GM12878 (cell line): Measurements from ENCODE around the gene CDC16. TPM values are rescaled to one million over a fixed set of nuclear protein-coding genes. Genes with fewer than 3 reads are reported as not detected.

Source experiments
- ATAC-seq: fragments of 200-7000 bp; cut with Tn5 transposase; 3 replicates; pipeline ENCODE4 v1.9.1; 2020; ENCODE audit warnings: mild to moderate bottlenecking, moderate library complexity
- BruUV-seq: library from RNA; stranded (reverse); fragments of 400-500 nt; replicated peaks from 2 replicates; lab custom pipeline; 2021; lab: Mats Ljungman, UMichigan
- CTCF ChIA-PET: fragments of 300-600 bp; sonication (Branson Sonifier 250); formaldehyde crosslinking; extraction: SDS; loops from one replicate; lab custom pipeline; 2021; ENCODE audit warnings: inconsistent platforms; lab: Yijun Ruan, JAX
- POLR2A ChIA-PET: fragments of 350-600 bp; formaldehyde crosslinking; extraction: SDS; loops from one replicate; lab custom pipeline; 2021; ENCODE audit warnings: inconsistent platforms; lab: Charles Lee
- RAD21 ChIA-PET: fragments of 300-600 bp; sonication (Branson Sonifier 250); formaldehyde crosslinking; loops from one replicate; lab custom pipeline; 2023; ENCODE audit warnings: antibody characterized with exemption; ENCODE audit not compliant: unreplicated experiment; lab: Charles Lee
- SMC1A ChIA-PET: fragments of 300-600 bp; sonication (Branson Sonifier 250); formaldehyde crosslinking; loops from one replicate; lab custom pipeline; 2023; ENCODE audit not compliant: unreplicated experiment, uncharacterized antibody; lab: Charles Lee
- DNase-seq: peaks from one replicate; pipeline ENCODE4 v3.0.0-alpha.2; 2011; ENCODE audit warnings: low read depth, low spot score
- FAIRE-seq: peaks from 3 replicates; lab custom pipeline; 2011; peaks lifted over from hg19 to GRCh38; lab: Jason Lieb, UNC
- H2AFZ ChIP-seq: 2 replicates; pipeline ENCODE4 v1.6.0; 2011; ENCODE audit warnings: low read depth, low read length, control low read depth; ENCODE audit not compliant: control insufficient read depth
- H3K27ac ChIP-seq: 2 replicates; pipeline ENCODE4 v1.5.1; 2011; ENCODE audit warnings: control low read depth; ENCODE audit not compliant: control insufficient read depth, insufficient read depth
- H3K27me3 ChIP-seq, 2 experiments: replicated peaks in 1 of 2; 2 replicates each; pipeline versions ENCODE4 v1.6.0 to v1.6.1; 2011; ENCODE audit warnings: low read length in 1 of 2; ENCODE audit not compliant: control insufficient read depth in 2 of 2, insufficient read depth in 2 of 2
- H3K36me3 ChIP-seq, 2 experiments: 2 replicates each; pipeline ENCODE4 v1.5.1; 2011; ENCODE audit warnings: low read length in 1 of 2; ENCODE audit not compliant: control insufficient read depth in 2 of 2, insufficient read depth in 2 of 2
- H3K4me1 ChIP-seq: 2 replicates; pipeline ENCODE4 v1.6.1; 2011; ENCODE audit warnings: mild to moderate bottlenecking, low read length, moderate library complexity, mixed read lengths; ENCODE audit not compliant: control insufficient read depth, insufficient read depth
- H3K4me2 ChIP-seq: 2 replicates; pipeline ENCODE4 v1.6.0; 2011; ENCODE audit warnings: control low read depth; ENCODE audit not compliant: control insufficient read depth, insufficient read depth
- H3K4me3 ChIP-seq: fragments of 200-600 bp; sonication (generic); 2 replicates; pipeline ENCODE4 v1.5.1; 2016
- H3K79me2 ChIP-seq: 2 replicates; pipeline ENCODE4 v1.6.0; 2011; ENCODE audit warnings: low read length; ENCODE audit not compliant: control insufficient read depth, insufficient read depth
- H3K9ac ChIP-seq: 2 replicates; pipeline ENCODE4 v1.8.0; 2011; ENCODE audit warnings: low read length, control low read depth, mixed read lengths; ENCODE audit not compliant: control insufficient read depth, insufficient read depth
- H3K9me3 ChIP-seq: replicated peaks from 3 replicates; pipeline ENCODE4 v1.5.1; 2011; ENCODE audit warnings: mild to moderate bottlenecking, low read length; ENCODE audit not compliant: control insufficient read depth, insufficient read depth
- H4K20me1 ChIP-seq: 2 replicates; pipeline ENCODE4 v1.6.0; 2011; ENCODE audit not compliant: control insufficient read depth, insufficient read depth
- ASH2L ChIP-seq: fragments of 300-600, 200-600 bp; sonication (generic); IDR thresholded peaks from 2 replicates; pipeline ENCODE4 v1.6.1; 2017; ENCODE audit warnings: low read depth, mild to moderate bottlenecking, borderline replicate concordance
- ATF7 ChIP-seq: fragments of 450-650 bp; IDR thresholded peaks from 2 replicates; pipeline ENCODE4 v1.6.1; 2016; ENCODE audit warnings: low read depth, mild to moderate bottlenecking
- BCL11A ChIP-seq: IDR thresholded peaks from 2 replicates; pipeline ENCODE4 v1.6.1; 2011; ENCODE audit warnings: low read depth, low read length
- BRCA1 ChIP-seq: IDR thresholded peaks from 2 replicates; pipeline ENCODE4 v1.6.1; 2011; ENCODE audit warnings: low read depth, low read length, improper control_type of control experiment
- CHD1 ChIP-seq: IDR thresholded peaks from 2 replicates; pipeline ENCODE4 v1.6.1; 2012; ENCODE audit warnings: low read depth, low read length, improper control_type of control experiment
- MEF2B ChIP-seq: fragments of 450-650 bp; IDR thresholded peaks from 2 replicates; pipeline ENCODE4 v1.6.1; 2018; ENCODE audit warnings: mild to moderate bottlenecking, moderate library complexity; ENCODE audit not compliant: partially characterized antibody, poor library complexity, severe bottlenecking
- MYC ChIP-seq: IDR thresholded peaks from 2 replicates; pipeline ENCODE4 v1.6.1; 2011; ENCODE audit warnings: mild to moderate bottlenecking, low read length, moderate library complexity, inconsistent platforms; ENCODE audit not compliant: insufficient read depth, insufficient replicate concordance, insufficient read length, severe bottlenecking
- NFXL1 ChIP-seq: fragments of 450-650 bp; IDR thresholded peaks from 2 replicates; pipeline ENCODE4 v1.6.1; 2017; ENCODE audit warnings: antibody characterized with exemption, mild to moderate bottlenecking, borderline replicate concordance
- PML ChIP-seq: IDR thresholded peaks from 2 replicates; pipeline ENCODE4 v1.6.1; 2012; ENCODE audit warnings: low read length, inconsistent platforms
- PRDM15 ChIP-seq: fragments of 450-650 bp; formaldehyde crosslinking; IDR thresholded peaks from 2 replicates; pipeline ENCODE4 v1.4.0; 2020; ENCODE audit warnings: mild to moderate bottlenecking, moderate library complexity
- RELA ChIP-seq: fragments of 450-650 bp; IDR thresholded peaks from 2 replicates; pipeline ENCODE4 v1.8.0; 2014; ENCODE audit warnings: borderline replicate concordance; ENCODE audit not compliant: partially characterized antibody
- SMARCA5 ChIP-seq: fragments of 450-650 bp; IDR thresholded peaks from 2 replicates; pipeline ENCODE4 v1.6.1; 2017; ENCODE audit warnings: mild to moderate bottlenecking
- SREBF2 ChIP-seq: IDR thresholded peaks from 2 replicates; pipeline ENCODE4 v1.6.1; 2012; ENCODE audit warnings: mild to moderate bottlenecking, low read length
- ZBTB4 ChIP-seq: fragments of 450-650 bp; formaldehyde crosslinking; IDR thresholded peaks from 2 replicates; pipeline ENCODE4 v1.4.0; 2022; ENCODE audit warnings: mild to moderate bottlenecking, moderate library complexity
- WGBS: methylation state at CpG from one replicate; pipeline ENCODE4 v1.1.6; 2016; ENCODE audit warnings: low lambda C conversion rate; ENCODE audit not compliant: insufficient replicate concordance, insufficient coverage; ENCODE audit errors: missing lambda C conversion rate; 5-methylcytosine and 5-hydroxymethylcytosine counted together
- in situ Hi-C: fragments of 300-500 bp; cut with MboI; formaldehyde crosslinking; loops from 9 replicates; pipeline ENCODE4 v1.14.3; 2018; ENCODE audit warnings: mixed read lengths
- intact Hi-C: fragments of 100-400 bp; cut with micrococcal nuclease; formaldehyde crosslinking; loops from one replicate; pipeline ENCODE4 v1.14.2; 2022; ENCODE audit not compliant: unreplicated experiment
- polyA plus RNA-seq, 11 experiments: library from polyadenylated mRNA; depleted of rRNA in 4 of 11; unstranded in 6 of 11; stranded (reverse) in 5 of 11; fragments of >200 nt; fragmentation: Nextera tagmentation in 4 of 11; fragmentation: Illumina TruSeq in 1 of 11; extraction: Ambion mirVana in 4 of 11; extraction: Trizol in 1 of 11; gene quantifications; 1 replicate in 1 of 11; 2 replicates in 10 of 11; pipeline versions ENCODE4 v1.2.1 to v1.2.3, GENCODE V29; 2011 to 2016; ENCODE audit warnings: inconsistent platforms in 2 of 11, missing spikeins in 2 of 11, low read depth in 1 of 11
- total RNA-seq, 4 experiments: library from RNA; depleted of rRNA in 3 of 4; stranded (reverse); fragments of >200 nt in 3 of 4; fragmentation: Illumina TruSeq in 1 of 4; extraction: Trizol in 1 of 4; gene quantifications; 2 replicates each; pipeline versions ENCODE4 v1.2.1 to v1.2.3, GENCODE V29; 2013 to 2021

CDC16 gene
- total and polyA plus RNA-seq, 10 of the 15 experiments (the other 5 are each of a cell fraction or from before 2014, with no cell fraction given), result 15.4 to 92.9 (median 31.4) TPM

- SMC1A ChIA-PET, result interaction anchor here (0.7 to 2.0 kb wide), 8 partner anchors 10 to 62 kb away, joined by 3 to 11 read pairs (median 4); partner anchors contain the start of gene CDC16
- no peak for ATAC-seq
- intact Hi-C loops (no loop called here), in situ Hi-C loops (no loop called here)
- POLR2A ChIA-PET, result interaction anchor here (1.0 to 4.0 kb wide), 4 partner anchors 10 to 48 kb away, joined by 3 to 39 read pairs (median 4); partner anchors contain the start of gene CHAMP1
- Histone ChIP-seq H3K9me3 (no peaks in the 10 kb centered on the region), H3K4me1 (peaks cover 6% of the 10 kb centered on the region), H3K9ac (no peak overlapping the region), H3K27me3 (no peaks in the 10 kb centered on the region), H4K20me1 (no peaks in the 10 kb centered on the region), H3K79me2 (peaks cover 21% of the 10 kb centered on the region), H3K4me2 (no peak overlapping the region), H3K27ac (peak overlapping the region; percentile 97; the same call in 1 of the 2 replicates), H2AFZ (no peak overlapping the region), H3K4me3 (no peak overlapping the region), H3K36me3 (peaks cover 0 to 2% of the 10 kb centered on the region in 2 experiments; a peak in 3 of 4 replicates)
- DNase-seq, result no peak
- RAD21 ChIA-PET, result interaction anchor here (1.0 to 3.5 kb wide), 5 partner anchors 33 to 63 kb away, joined by 3 to 24 read pairs (median 3); partner anchors contain the start of gene CHAMP1
- 97% methylated on average over 4 of the region's 4 CpGs for WGBS
- TF ChIP-seq RELA, result no peak
- TF ChIP-seq CHD1, result no peak
- no peak for TF ChIP-seq ATF7
- TF ChIP-seq BRCA1, result no peak
- TF ChIP-seq NFXL1, result no peak
- TF ChIP-seq MEF2B, result no peak
- TF ChIP-seq ZBTB4 (CRISPR knock-in tag), result no peak
- TF ChIP-seq PML, result no peak
- no peak for TF ChIP-seq SREBF2
- TF ChIP-seq BCL11A, result no peak
- TF ChIP-seq SMARCA5, result no peak
- TF ChIP-seq MYC, result no peak
- TF ChIP-seq ASH2L, result no peak
- TF ChIP-seq PRDM15 (CRISPR knock-in tag), result no peak
- BruUV-seq, result no TSS peak
- no peak for FAIRE-seq
- CTCF ChIA-PET, result interaction anchor here (0.6 to 2.7 kb wide), 7 partner anchors 20 to 326 kb away, joined by 3 to 13 read pairs (median 4); no protein-coding TSS in a partner anchor
Measured at GRCh38 chr13:114279146-114279545, 44.4 kb downstream of the CDC16 start.
